ENCODE measurements around the gene HRH1. TPM values are rescaled to one million over a fixed set of nuclear protein-coding genes. Genes with fewer than 3 reads are reported as not detected.
"Not testable (repeated sequence)": the region's sequence is repeated elsewhere in the genome, so short reads cannot be mapped to it uniquely, and the experiment has no call there.

The HRH1 gene
- total RNA-seq, 4 donors from 2014 or later, result 4.1 to 8.8 (median 4.4) TPM

DNA sequence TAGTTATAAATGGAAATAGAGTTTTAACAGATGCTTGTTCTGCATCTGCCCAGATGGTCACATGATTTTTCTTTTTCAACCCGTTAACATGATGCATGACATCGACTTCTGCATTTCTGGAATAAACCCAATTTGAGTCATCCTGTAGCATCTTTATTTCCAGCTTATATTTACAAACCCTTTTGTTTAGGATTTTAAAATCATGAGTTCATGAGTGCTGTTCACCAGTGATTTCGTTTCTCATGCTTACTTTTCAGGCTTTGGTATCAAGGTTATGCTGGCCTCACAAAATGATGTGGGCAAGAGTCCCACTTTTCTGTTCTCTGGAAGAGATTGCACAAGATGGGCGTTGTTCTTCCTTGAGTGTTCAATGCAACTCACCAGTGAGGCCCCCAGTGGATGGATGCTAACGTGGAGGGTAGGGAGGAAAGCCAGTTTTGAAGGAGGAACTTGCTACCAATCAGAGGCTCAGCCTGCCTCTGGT, 5.2 kb downstream of the HRH1 start:
- WGBS, 2 donors, result 11 to 16% methylated on average over 4 to 5 of the region's 5 CpGs
- no peak overlapping the region for H3K4me3 ChIP-seq
- no peaks in the 10 kb centered on the region for H3K9me3 ChIP-seq
- intact Hi-C loops (cut with DNase I), result loop anchor here (10.0 kb wide), 1 partner anchor 175 kb away; no protein-coding TSS in a partner anchor
- H3K4me1 ChIP-seq, result peaks cover 5 to 39% (median 20%) of the 10 kb centered on the region in 3 donors
- TF ChIP-seq CTCF (IDR thresholded peaks at IDR 0.05) (peak in 1 of 6 experiments; percentile 19), POLR2A (IDR thresholded peaks at IDR 0.05) (no peak)
- no peak for DNase-seq
- H3K27ac ChIP-seq, result peak overlapping the region in 2 of 4 donors; percentile 46 to 59
- no peaks in the 10 kb centered on the region for H3K36me3 ChIP-seq
- peaks cover 0 to 21% (median 0%) of the 10 kb centered on the region in 4 donors for H3K27me3 ChIP-seq

DNA sequence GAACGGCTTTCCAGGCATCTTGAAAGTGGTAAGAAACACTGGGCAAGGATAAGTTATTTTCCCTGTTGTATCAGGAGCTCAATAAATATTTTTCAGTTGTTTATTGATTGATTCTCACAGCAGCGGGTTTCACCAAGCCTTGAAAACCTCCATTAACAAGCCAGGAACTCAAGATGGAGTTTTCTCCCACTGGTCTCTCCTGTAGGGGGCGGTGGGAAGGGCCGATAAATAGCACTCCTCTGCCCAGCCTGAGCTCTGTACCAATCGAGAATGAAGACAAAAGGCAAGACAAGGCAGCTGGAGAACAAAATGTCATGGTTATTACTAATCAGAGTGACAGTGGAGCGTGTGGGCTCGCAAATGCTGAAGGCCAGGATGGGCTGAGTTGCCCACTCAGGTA, 7.4 kb downstream of the HRH1 start:
- peaks cover 0 to 33% (median 14%) of the 10 kb centered on the region in 3 donors for H3K4me1 ChIP-seq
- WGBS, 2 donors, result 79 to 82% methylated on average over 7 of the region's 7 CpGs
- intact Hi-C loops (cut with DNase I), result no loop called here
- H3K9me3 ChIP-seq, result no peaks in the 10 kb centered on the region
- H3K4me3 ChIP-seq, result no peak overlapping the region
- peaks cover 0 to 7% (median 0%) of the 10 kb centered on the region in 4 donors for H3K27me3 ChIP-seq
- no peaks in the 10 kb centered on the region for H3K36me3 ChIP-seq
- TF ChIP-seq CTCF (IDR thresholded peaks at IDR 0.05) (no peak), POLR2A (IDR thresholded peaks at IDR 0.05) (no peak)
- H3K27ac ChIP-seq, result no peak overlapping the region
- no peak for DNase-seq

DNA sequence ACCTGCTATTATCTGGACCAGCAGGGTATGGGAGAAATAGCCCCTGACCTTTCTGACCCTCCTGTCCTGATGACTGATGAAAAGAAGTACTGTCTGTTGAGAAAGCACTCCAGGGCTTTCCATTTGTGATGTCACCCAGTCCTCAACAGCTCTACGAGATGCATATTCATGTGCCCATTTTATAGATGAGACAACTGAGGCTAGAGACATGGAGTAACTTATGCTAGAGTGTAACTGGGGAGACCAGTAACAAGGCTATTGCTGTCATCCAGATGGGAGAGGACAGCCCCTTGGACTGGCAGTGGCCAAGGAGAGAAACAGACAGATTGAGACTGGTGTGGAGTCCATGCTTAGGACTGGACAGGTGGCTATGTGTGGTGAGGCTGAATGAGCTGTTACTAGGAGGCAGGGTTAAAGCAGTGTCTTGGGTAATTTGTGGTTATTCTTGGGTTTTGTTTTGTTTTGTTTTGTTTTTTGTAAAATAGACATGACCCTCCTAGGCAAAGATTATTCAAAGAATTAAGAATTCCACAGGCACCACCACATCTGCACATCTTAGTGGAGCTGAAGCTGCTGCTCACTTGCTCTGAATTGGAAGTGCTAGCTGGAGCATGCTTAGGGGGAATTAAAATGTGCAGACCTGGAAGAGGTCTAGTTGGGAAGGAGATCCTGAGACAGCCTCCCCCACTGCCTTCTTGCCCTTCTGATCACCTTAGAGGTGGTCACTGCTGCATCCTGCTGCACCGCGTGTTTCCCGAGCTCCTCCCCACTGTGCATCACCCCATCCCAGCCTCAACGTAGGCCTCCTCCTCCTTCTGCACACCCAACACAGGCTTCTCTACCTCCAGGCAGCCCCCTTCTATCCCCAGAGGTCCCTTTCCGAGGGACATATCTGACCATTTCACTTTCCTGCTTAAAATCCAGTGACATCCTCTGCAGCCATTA, 8.4 kb downstream of the HRH1 start:
- H3K4me3 ChIP-seq, result no peak overlapping the region
- no peaks in the 10 kb centered on the region for H3K9me3 ChIP-seq
- intact Hi-C loops (cut with DNase I), result no loop called here
- TF ChIP-seq CTCF (IDR thresholded peaks at IDR 0.05), result no peak
- TF ChIP-seq POLR2A (IDR thresholded peaks at IDR 0.05), result no peak
- 86 to 88% methylated on average over 6 of the region's 6 CpGs for WGBS, 2 donors
- no peaks in the 10 kb centered on the region for H3K27me3 ChIP-seq
- peaks cover 0 to 33% (median 14%) of the 10 kb centered on the region in 3 donors for H3K4me1 ChIP-seq
- H3K36me3 ChIP-seq, result no peaks in the 10 kb centered on the region
- no peak overlapping the region for H3K27ac ChIP-seq
- no peak for DNase-seq

- H3K4me1 ChIP-seq, result peaks cover 0 to 21% (median 4%) of the 10 kb centered on the region in 3 donors
- no peak overlapping the region for H3K4me3 ChIP-seq
- no peaks in the 10 kb centered on the region for H3K36me3 ChIP-seq
- TF ChIP-seq POLR2A (IDR thresholded peaks at IDR 0.05) (no peak), CTCF (IDR thresholded peaks at IDR 0.05) (no peak)
- H3K27me3 ChIP-seq, result no peaks in the 10 kb centered on the region
- H3K27ac ChIP-seq, result no peak overlapping the region
- no peaks in the 10 kb centered on the region for H3K9me3 ChIP-seq
- WGBS, 2 donors, result 54 to 59% methylated on average over 5 of the region's 5 CpGs
- no peak for DNase-seq
- intact Hi-C loops (cut with DNase I), result no loop called here
Observed at GRCh38 chr3:11164607-11165006, 10.3 kb downstream of the HRH1 start.

DNA sequence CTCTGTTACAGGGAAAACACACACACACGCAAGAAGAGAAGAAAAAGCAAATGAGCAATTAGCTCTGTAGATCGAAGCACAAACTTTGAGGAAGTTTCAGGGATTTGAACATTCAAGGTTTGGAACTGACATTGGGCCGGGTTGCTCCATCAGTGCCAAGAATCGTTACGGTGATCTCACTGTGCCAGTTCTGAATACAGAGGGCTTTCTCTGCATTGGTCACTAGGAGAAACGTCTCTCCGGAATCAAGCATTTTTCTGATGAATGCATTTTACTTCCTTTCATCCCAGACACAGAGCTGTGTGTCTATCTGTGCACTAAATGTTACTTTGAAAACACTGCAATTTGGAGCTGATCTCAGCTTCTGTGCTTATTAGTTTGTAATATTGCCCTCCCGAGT, 11.2 kb downstream of the HRH1 start:
- DNase-seq, result no peak
- TF ChIP-seq CTCF (IDR thresholded peaks at IDR 0.05) (no peak), POLR2A (IDR thresholded peaks at IDR 0.05) (no peak)
- Histone ChIP-seq H3K4me1 (peaks cover 0 to 15% (median 0%) of the 10 kb centered on the region in 3 donors), H3K27me3 (no peaks in the 10 kb centered on the region), H3K27ac (no peak overlapping the region), H3K9me3 (no peaks in the 10 kb centered on the region), H3K4me3 (no peak overlapping the region), H3K36me3 (no peaks in the 10 kb centered on the region)
- intact Hi-C loops (cut with DNase I), result no loop called here
- 64 to 68% methylated on average over 8 of the region's 8 CpGs for WGBS, 2 donors

- intact Hi-C loops (cut with DNase I); H3K4me3 ChIP-seq; H3K36me3 ChIP-seq; H3K27ac ChIP-seq; DNase-seq; H3K9me3 ChIP-seq; H3K27me3 ChIP-seq: not testable (repeated sequence)
- 78 to 87% methylated on average over 11 to 12 of the region's 12 CpGs for WGBS, 2 donors
- H3K4me1 ChIP-seq, result peaks cover 0 to 15% (median 4%) of the 10 kb centered on the region in 3 donors
Observed at GRCh38 chr3:11166807-11167400, 12.6 kb downstream of the HRH1 start.

Measured in esophagus squamous epithelium (tissue), 5 donors.